ENCODE measurements around the gene ATF3. TPM values are rescaled to one million over a fixed set of nuclear protein-coding genes. Genes with fewer than 3 reads are reported as not detected.

ATF3 gene
- total RNA-seq, 1 experiment from 2014 or later: 43.2 TPM

GRCh38 chr1:212620293-212620692 lies 11.7 kb downstream of the ATF3 start:
- Histone ChIP-seq H3K4me1 (ENCODE audit: control insufficient read depth in 1 of 2, insufficient read depth in 2 of 2, low read length in 2 of 2) (no peaks in the 10 kb centered on the region), H3K4me3 (replicated peaks in 1 of 2; ENCODE audit: low read depth in 1 of 2, low read length in 2 of 2) (no peak overlapping the region), H4K20me1 (ENCODE audit: insufficient read depth) (no peaks in the 10 kb centered on the region), H3K9me3 (ENCODE audit: control insufficient read depth in 1 of 2, insufficient read depth in 1 of 2, low read depth in 1 of 2, low read length in 2 of 2) (no peaks in the 10 kb centered on the region), H3K4me2 (ENCODE audit: low read length) (no peak overlapping the region), H3K36me3 (ENCODE audit: control insufficient read depth in 1 of 2, insufficient read depth in 2 of 2, low read length in 2 of 2) (peaks cover 26 to 29% of the 10 kb centered on the region in 2 experiments), H3K27me3 (ENCODE audit: insufficient read depth, low read length) (no peaks in the 10 kb centered on the region), H2AFZ (ENCODE audit: low read depth, low read length, poor library complexity, severe bottlenecking) (no peak overlapping the region), H3K9me2 (ENCODE audit: insufficient read depth) (no peaks in the 10 kb centered on the region), H3K79me2 (ENCODE audit: insufficient read depth, low read length) (no peaks in the 10 kb centered on the region; the same call in 1 of the 2 replicates), H3K9ac (ENCODE audit: low read length) (no peak overlapping the region), H3K27ac (ENCODE audit: low read depth, low read length) (no peak overlapping the region)
- DNase-seq (ENCODE audit: low read depth, low spot score) (no peak), ATAC-seq (no peak)
- TF ChIP-seq JUND (IDR thresholded peaks at IDR 0.05): no peak
- TF ChIP-seq POLR2A (IDR thresholded peaks at IDR 0.05; ENCODE audit: borderline replicate concordance, extremely low read depth, insufficient read depth, insufficient read length): no peak
- no peak for TF ChIP-seq TCF7L2 (IDR thresholded peaks at IDR 0.05; ENCODE audit: borderline replicate concordance, extremely low read depth, insufficient read depth, insufficient read length)
- no peak for TF ChIP-seq EZH2 (IDR thresholded peaks at IDR 0.05)
- no peak for TF ChIP-seq CTCF (IDR thresholded peaks at IDR 0.05 in 2 of 3, conservative IDR thresholded peaks at IDR 0.05 in 1 of 3; ENCODE audit: borderline replicate concordance in 1 of 3, insufficient read depth in 1 of 3, low read depth in 2 of 3, low read length in 2 of 3)
- TF ChIP-seq MAX (IDR thresholded peaks at IDR 0.05): no peak
- TF ChIP-seq SRF (IDR thresholded peaks at IDR 0.05; ENCODE audit: low read depth): no peak
- no peak for TF ChIP-seq EZH2phosphoT487 (IDR thresholded peaks at IDR 0.05; ENCODE audit: borderline replicate concordance)
- POLR2A ChIA-PET: interaction anchor here (1.0 to 4.1 kb wide), 3 partner anchors 8 to 143 kb away, joined by 3 to 18 read pairs (median 3); partner anchors contain the start of gene ATF3
- no TSS peak for BruUV-seq (replicated peaks)
- RAD21 ChIA-PET (ENCODE audit: low non-redundant PET in 1 of 2, low total read pairs in 2 of 2, uncharacterized antibody in 2 of 2, unreplicated experiment in 2 of 2): no interaction called here
- intact Hi-C loops (cut with micrococcal nuclease): no loop called here
- CTCF ChIA-PET: no interaction called here
